AG20443 (cell line): ENCODE data around the gene UBAP2L.
"Not testable (repeated sequence)": the region's sequence is repeated elsewhere in the genome, so short reads cannot be mapped to it uniquely, and the experiment has no call there.

ENCODE experiments used
- DNase-seq: peaks from one replicate; pipeline ENCODE4 v3.0.0; 2012; ENCODE audit warnings: low spot score, mixed read lengths

UBAP2L gene

DNA sequence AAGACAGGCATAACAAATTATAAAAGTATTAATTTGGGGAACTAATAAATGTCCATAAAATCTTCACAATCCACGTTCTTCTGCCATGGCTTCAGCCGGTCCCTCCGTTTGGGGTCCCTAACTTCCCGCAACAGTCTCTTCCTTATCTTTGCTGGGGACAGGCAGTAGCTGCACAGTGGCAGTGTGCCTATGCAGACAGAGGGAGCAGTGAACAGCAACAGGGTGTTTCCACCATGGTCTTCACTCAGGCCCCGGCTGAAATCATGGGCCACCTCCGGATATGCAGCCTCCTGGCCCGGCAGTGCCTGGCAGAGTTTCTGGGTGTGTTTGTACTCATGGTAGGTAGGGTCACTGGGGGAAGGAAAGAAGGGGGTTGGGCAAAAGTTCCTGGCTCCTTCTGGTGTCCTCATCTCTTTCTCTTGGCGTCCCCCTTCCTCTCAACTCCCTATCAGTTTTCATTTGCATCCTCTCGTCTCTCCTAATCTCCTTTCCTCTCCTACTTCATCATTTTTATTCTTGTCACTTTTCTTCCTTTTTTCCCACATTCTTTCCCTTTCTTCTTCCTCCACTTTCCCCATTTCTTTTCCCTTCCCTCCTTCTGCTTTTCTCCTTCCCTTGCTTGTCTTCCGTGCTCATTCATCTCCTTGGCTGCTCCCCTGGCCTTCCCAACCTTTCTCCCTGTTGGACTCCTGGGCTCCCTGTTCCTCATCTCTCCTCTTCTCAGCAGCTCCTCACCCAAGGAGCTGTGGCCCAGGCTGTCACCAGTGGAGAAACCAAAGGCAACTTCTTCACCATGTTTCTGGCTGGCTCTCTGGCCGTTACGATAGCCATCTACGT is 91.7 kb downstream of the UBAP2L start:
- DNase-seq: not testable (repeated sequence)

DNA sequence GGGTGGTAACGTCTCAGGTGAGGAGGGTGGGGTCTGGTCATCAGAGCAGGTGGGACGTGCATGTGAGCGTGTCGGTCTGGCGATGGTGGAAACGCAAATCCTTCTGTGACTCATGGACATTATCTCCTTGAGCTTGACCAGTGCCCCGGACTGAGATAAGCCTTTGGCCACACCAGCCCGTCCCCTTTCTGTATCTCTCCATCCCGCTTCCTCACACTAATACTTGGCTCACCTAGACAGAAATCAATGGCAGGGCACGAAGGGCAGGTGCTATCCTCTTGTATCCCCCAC is 92.3 kb downstream of the UBAP2L start:
- no peak for DNase-seq

DNA sequence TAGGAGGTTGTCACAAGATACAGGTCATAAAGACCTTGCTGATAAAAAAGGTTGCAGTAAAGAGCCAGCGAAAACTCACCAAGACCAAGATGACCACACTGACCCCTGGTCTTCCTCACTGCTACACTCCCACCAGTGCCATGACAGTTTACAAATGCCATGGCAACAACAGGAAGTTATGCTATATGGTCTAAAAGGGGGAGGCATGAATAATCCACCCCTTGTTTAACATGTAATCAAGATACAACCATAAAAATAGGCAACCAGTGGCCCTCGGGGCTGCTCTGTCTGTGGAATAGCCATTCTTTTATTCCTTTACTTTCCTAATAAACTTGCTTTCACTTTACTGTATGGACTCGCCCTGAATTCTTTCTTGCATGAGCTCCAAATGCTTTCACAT is 93.5 kb downstream of the UBAP2L start:
- DNase-seq: not testable (repeated sequence)

DNA sequence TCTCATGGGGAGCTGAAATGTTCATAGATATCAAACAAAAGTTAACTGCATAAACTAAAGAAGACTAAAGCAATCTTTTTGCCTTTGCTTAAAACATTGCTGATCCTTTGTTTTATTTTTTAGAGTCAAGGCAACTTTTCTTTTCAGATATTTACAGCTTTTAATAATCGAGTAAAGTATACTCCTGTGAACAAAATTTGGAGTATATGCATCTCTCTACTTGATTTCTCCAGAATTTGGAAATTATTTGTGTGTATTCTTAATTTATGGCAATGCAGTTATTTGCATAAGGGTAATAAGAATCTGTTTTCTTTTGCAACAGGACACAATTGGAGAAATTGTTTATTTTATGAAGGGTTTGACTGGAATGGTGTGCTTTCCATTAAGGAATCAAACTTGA is 95.9 kb downstream of the UBAP2L start:
- DNase-seq: no peak

DNA sequence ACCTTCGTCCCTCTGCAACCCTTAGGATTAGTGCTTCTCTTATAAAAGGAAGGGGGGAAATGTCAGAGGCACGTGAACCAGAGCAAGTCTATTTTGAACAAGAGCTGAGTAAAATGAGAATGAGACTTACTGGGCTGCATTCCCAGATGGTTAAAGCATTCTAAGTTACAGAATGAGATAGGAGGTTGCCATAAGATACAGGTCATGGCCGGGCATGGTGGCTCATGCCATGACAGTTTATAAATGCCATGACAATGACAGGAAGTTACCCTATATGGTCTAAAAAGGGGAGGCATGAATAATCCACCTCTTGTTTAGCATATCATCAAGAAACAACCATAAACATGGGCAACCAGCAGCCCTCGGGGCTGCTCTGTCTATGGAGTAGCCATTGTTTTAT is 97.6 kb downstream of the UBAP2L start:
- DNase-seq: no peak
